Islet of Langerhans (tissue), 1 donor: ENCODE data around the gene AIF1.

Experiments
- FAIRE-seq: peaks from one replicate; lab custom pipeline; 2011; peaks lifted over from hg19 to GRCh38; lab: Jason Lieb, UNC

The AIF1 gene

GRCh38 chr6:31614684-31615578 is at the start of gene AIF1:
Gene AIF1, plus strand, starts transcription at chr6:31615234. Its CDS starts 96 bp downstream, at chr6:31615330.
- no peak for FAIRE-seq

GRCh38 chr6:31567531-31568370 is 47.3 kb upstream of the AIF1 start:
- FAIRE-seq: no peak

- no peak for FAIRE-seq
These were observed 46.5 kb upstream of the AIF1 start for GRCh38 chr6:31568537-31568961.

GRCh38 chr6:31569861-31570536 is 45.0 kb upstream of the AIF1 start:
- FAIRE-seq: no peak

GRCh38 chr6:31572041-31572911 is 42.8 kb upstream of the AIF1 start, which contains the start of gene LTA:
Gene LTA, plus strand, starts transcription at chr6:31572289. Its CDS starts 454 bp downstream, at chr6:31572743.
- FAIRE-seq: no peak

- no peak for FAIRE-seq
These were observed 41.6 kb upstream of the AIF1 start for GRCh38 chr6:31573239-31574105.

GRCh38 chr6:31574106-31575061 is 40.6 kb upstream of the AIF1 start:
- FAIRE-seq: no peak

GRCh38 chr6:31575335-31575901 is 39.6 kb upstream of the AIF1 start, which contains the start of gene TNF:
Gene TNF, plus strand, starts transcription at chr6:31575565. Its CDS starts 177 bp downstream, at chr6:31575742.
- no peak for FAIRE-seq

GRCh38 chr6:31575952-31576685 is 38.9 kb upstream of the AIF1 start:
- no peak for FAIRE-seq

- FAIRE-seq: no peak
These were observed 38.0 kb upstream of the AIF1 start for GRCh38 chr6:31576897-31577578.

GRCh38 chr6:31577579-31577966 is 37.5 kb upstream of the AIF1 start:
- no peak for FAIRE-seq

GRCh38 chr6:31578184-31579118 is 36.6 kb upstream of the AIF1 start:
- FAIRE-seq: no peak

GRCh38 chr6:31579119-31579505 is 35.9 kb upstream of the AIF1 start:
- FAIRE-seq: no peak

- no peak for FAIRE-seq
These were observed 35.2 kb upstream of the AIF1 start for GRCh38 chr6:31579546-31580437.

GRCh38 chr6:31580438-31580740 is 34.6 kb upstream of the AIF1 start:
- no peak for FAIRE-seq
